H9 (cell line): ENCODE results near the gene FAM241A. TPM values are rescaled to one million over a fixed set of nuclear protein-coding genes. Genes with fewer than 3 reads are reported as not detected.

ENCODE experiments used
- DNase-seq: peaks from one replicate; pipeline ENCODE4 v3.0.0-alpha.2; 2017
- H2AFZ ChIP-seq: one replicate; pipeline ENCODE4 v1.6.1; 2013; ENCODE audit warnings: mild to moderate bottlenecking, low read length, control low read depth, moderate library complexity
- H2AK5ac ChIP-seq: 2 replicates; pipeline ENCODE4 v1.6.1; 2013; ENCODE audit warnings: low read length, control low read depth, mixed read lengths; ENCODE audit not compliant: insufficient read length
- H2BK120ac ChIP-seq: one replicate; pipeline ENCODE4 v1.6.1; 2013; ENCODE audit warnings: low read depth, mild to moderate bottlenecking, low read length, control low read depth, inconsistent platforms; ENCODE audit not compliant: poor library complexity, severe bottlenecking
- H2BK12ac ChIP-seq: 2 replicates; pipeline ENCODE4 v1.6.1; 2013; ENCODE audit warnings: low read length, control low read depth, mixed read lengths, low read depth; ENCODE audit not compliant: insufficient read length
- H2BK15ac ChIP-seq: 2 replicates; pipeline ENCODE4 v1.6.1; 2013; ENCODE audit warnings: low read depth, low read length, control low read depth
- H2BK20ac ChIP-seq: one replicate; pipeline ENCODE4 v1.6.1; 2013; ENCODE audit warnings: low read depth, mild to moderate bottlenecking, low read length, control low read depth, inconsistent platforms; ENCODE audit not compliant: poor library complexity, severe bottlenecking
- H2BK5ac ChIP-seq: 2 replicates; pipeline ENCODE4 v1.6.1; 2013; ENCODE audit warnings: low read length, control low read depth, mixed read lengths; ENCODE audit not compliant: insufficient read length
- H3K14ac ChIP-seq: 2 replicates; pipeline ENCODE4 v1.6.1; 2013; ENCODE audit warnings: low read length, control low read depth; ENCODE audit not compliant: insufficient read depth
- H3K18ac ChIP-seq: 2 replicates; pipeline ENCODE4 v1.6.1; 2013; ENCODE audit warnings: low read depth, mild to moderate bottlenecking, mixed read lengths, low read length, control low read depth; ENCODE audit not compliant: insufficient read length
- H3K23ac ChIP-seq: 2 replicates; pipeline ENCODE4 v1.6.1; 2013; ENCODE audit warnings: low read length, control low read depth, mixed read lengths, low read depth; ENCODE audit not compliant: insufficient read length
- H3K23me2 ChIP-seq: 2 replicates; pipeline ENCODE4 v1.6.1; 2013; ENCODE audit warnings: low read depth, mild to moderate bottlenecking, mixed read lengths, low read length, control low read depth; ENCODE audit not compliant: insufficient read length, poor library complexity, severe bottlenecking
- H3K27ac ChIP-seq: 2 replicates; pipeline ENCODE4 v1.5.1; 2013; ENCODE audit warnings: low read length, control low read depth, mixed read lengths, low read depth; ENCODE audit not compliant: insufficient read length
- H3K27me3 ChIP-seq: 2 replicates; pipeline ENCODE4 v1.6.1; 2013; ENCODE audit warnings: low read length, control low read depth, inconsistent platforms; ENCODE audit not compliant: insufficient read depth
- H3K4ac ChIP-seq: 2 replicates; pipeline ENCODE4 v1.6.1; 2013; ENCODE audit warnings: low read depth, mild to moderate bottlenecking, control low read depth, inconsistent platforms, low read length, moderate library complexity
- H3K4me1 ChIP-seq: 2 replicates; pipeline ENCODE4 v1.6.1; 2013; ENCODE audit warnings: low read length, control low read depth, inconsistent platforms; ENCODE audit not compliant: insufficient read depth
- H3K4me2 ChIP-seq: 2 replicates; pipeline ENCODE4 v1.6.1; 2013; ENCODE audit warnings: low read length, control low read depth, mixed read lengths; ENCODE audit not compliant: insufficient read length, insufficient read depth
- H3K56ac ChIP-seq: 2 replicates; pipeline ENCODE4 v1.6.1; 2013; ENCODE audit warnings: low read depth, mild to moderate bottlenecking, mixed read lengths, low read length, control low read depth; ENCODE audit not compliant: insufficient read length
- H3K79me1 ChIP-seq: 2 replicates; pipeline ENCODE4 v1.6.1; 2013; ENCODE audit warnings: low read depth, mild to moderate bottlenecking, moderate library complexity, low read length, control low read depth, inconsistent platforms; ENCODE audit not compliant: insufficient read depth, poor library complexity, severe bottlenecking
- H3K79me2 ChIP-seq: 2 replicates; pipeline ENCODE4 v1.6.1; 2013; ENCODE audit warnings: low read length, control low read depth, inconsistent platforms; ENCODE audit not compliant: insufficient read depth
- H3K9ac ChIP-seq: 2 replicates; pipeline ENCODE4 v1.6.1; 2013; ENCODE audit warnings: low read length, control low read depth, mixed read lengths; ENCODE audit not compliant: insufficient read length; ENCODE audit errors: extremely low read depth
- H3K9me3 ChIP-seq: one replicate; pipeline ENCODE4 v1.6.1; 2013; ENCODE audit warnings: low read depth, low read length, inconsistent platforms; ENCODE audit not compliant: control insufficient read depth
- H3T11ph ChIP-seq: one replicate; pipeline ENCODE4 v1.6.1; 2013; ENCODE audit warnings: mild to moderate bottlenecking, low read length, control low read depth, inconsistent platforms
- H4K20me1 ChIP-seq: one replicate; pipeline ENCODE4 v1.6.1; 2013; ENCODE audit not compliant: control insufficient read depth, insufficient read length, insufficient read depth
- H4K5ac ChIP-seq: 2 replicates; pipeline ENCODE4 v1.6.1; 2013; ENCODE audit warnings: low read depth, mild to moderate bottlenecking, mixed read lengths, low read length, control low read depth; ENCODE audit not compliant: insufficient read length
- H4K8ac ChIP-seq: replicated peaks from 2 replicates; pipeline ENCODE4 v1.6.1; 2013; ENCODE audit warnings: low read length, control low read depth, mixed read lengths, low read depth; ENCODE audit not compliant: insufficient read length
- H4K91ac ChIP-seq: 2 replicates; pipeline ENCODE4 v1.6.1; 2013; ENCODE audit warnings: low read depth, mild to moderate bottlenecking, moderate library complexity, mixed read lengths, low read length, control low read depth; ENCODE audit not compliant: insufficient read length
- H3K27ac Mint-ChIP-seq, 3 experiments: 2 replicates in 2 of 3; 3 replicates in 1 of 3; pipeline ENCODE4 v1.8.0; 2020 to 2021; ENCODE audit warnings: mixed read lengths in 3 of 3, mild to moderate bottlenecking in 1 of 3, moderate library complexity in 1 of 3
- H3K27me3 Mint-ChIP-seq: 2 replicates; pipeline ENCODE4 v1.8.0; 2021; ENCODE audit warnings: low read depth, mild to moderate bottlenecking, moderate library complexity, mixed read lengths
- H3K36me3 Mint-ChIP-seq, 3 experiments: 2 replicates in 2 of 3; 3 replicates in 1 of 3; pipeline ENCODE4 v1.8.0; 2020 to 2021; ENCODE audit warnings: low read depth in 3 of 3, mixed read lengths in 3 of 3; ENCODE audit not compliant: insufficient read depth in 1 of 3
- H3K4me1 Mint-ChIP-seq, 2 experiments: 2 replicates each; pipeline ENCODE4 v1.8.0; 2020; ENCODE audit warnings: mixed read lengths in 2 of 2
- H3K4me3 Mint-ChIP-seq, 2 experiments: 2 replicates in 1 of 2; 3 replicates in 1 of 2; pipeline ENCODE4 v1.8.0; 2020 to 2021; ENCODE audit warnings: mild to moderate bottlenecking in 2 of 2, mixed read lengths in 2 of 2, moderate library complexity in 1 of 2
- H3K9me3 Mint-ChIP-seq, 2 experiments: 2 replicates in 1 of 2; 3 replicates in 1 of 2; pipeline ENCODE4 v1.8.0; 2020; ENCODE audit warnings: mild to moderate bottlenecking in 2 of 2, mixed read lengths in 2 of 2, moderate library complexity in 1 of 2
- WGBS: extraction: QIAGEN DNeasy Blood & Tissue Kit; methylation state at CpG from one replicate; pipeline ENCODE4 v1.1.7; 2013; ENCODE audit warnings: missing lambda C conversion rate, low lambda C conversion rate, mixed read lengths; ENCODE audit not compliant: insufficient read length; ENCODE audit errors: extremely low coverage; 5-methylcytosine and 5-hydroxymethylcytosine counted together
- total RNA-seq: library from RNA; stranded (reverse); gene quantifications from 2 replicates; pipeline ENCODE4 v1.2.1, GENCODE V29; 2021
- TF ChIP-seq, protein P1 (sequence below): fragments of 200-600 bp; sonication (generic); conservative IDR thresholded peaks from 3 replicates; pipeline ENCODE4 v1.8.0; 2021; ENCODE audit warnings: antibody characterized with exemption, mild to moderate bottlenecking

FAM241A gene
- total RNA-seq, 1 experiment from 2014 or later = 0.13 TPM

DNA sequence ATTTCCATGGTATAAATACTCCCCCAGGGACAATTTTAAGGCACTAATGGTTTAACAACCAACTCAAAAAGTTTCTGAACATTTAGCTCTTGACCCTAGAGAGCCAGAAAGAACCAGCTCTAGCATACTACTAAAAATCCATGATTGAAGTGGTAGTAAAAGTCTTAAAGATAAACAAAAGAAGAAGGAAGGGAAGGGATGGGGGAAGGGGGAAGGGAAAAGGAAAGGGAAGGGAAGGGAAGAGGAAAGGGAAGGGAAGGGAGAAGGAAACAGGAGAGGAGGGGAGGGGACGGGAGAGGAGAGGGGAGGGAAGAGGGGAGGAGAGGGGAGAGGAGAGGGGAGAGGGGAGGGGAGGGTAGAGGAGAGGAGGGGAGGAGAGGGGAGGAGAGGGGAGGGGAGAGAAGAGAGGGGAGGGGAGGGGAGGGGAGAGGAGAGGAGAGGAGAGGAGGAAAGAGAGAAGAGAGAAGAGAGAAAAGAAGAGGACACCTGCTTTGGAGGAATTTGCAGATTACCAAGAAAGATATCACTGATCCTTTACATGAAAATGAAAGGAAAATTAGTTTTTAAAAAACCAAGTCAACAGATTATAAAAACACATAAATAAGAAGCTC is 26.4 kb upstream of the FAM241A start:
- H3K4me1 Mint-ChIP-seq = no peaks in the 10 kb centered on the region
- H3K4ac ChIP-seq = no peak overlapping the region

More for the DNA sequence above, 26.4 kb upstream of the FAM241A start:
- H3K4me2 ChIP-seq = no peak overlapping the region
- H2BK12ac ChIP-seq = no peak overlapping the region
- H2AFZ ChIP-seq = no peak overlapping the region
- H3K79me1 ChIP-seq = no peaks in the 10 kb centered on the region
- no peak overlapping the region for H3K27ac ChIP-seq
- H3K18ac ChIP-seq = no peak overlapping the region
- H3K14ac ChIP-seq = no peak overlapping the region
- no peak overlapping the region for H4K5ac ChIP-seq
- no peak overlapping the region for H4K91ac ChIP-seq
- Mint-ChIP-seq H3K27me3 (no peaks in the 10 kb centered on the region), H3K36me3 (peaks cover 0 to 3% (median 0%) of the 10 kb centered on the region in 3 experiments; a peak in 2 of 7 replicates), H3K27ac (no peak overlapping the region), H3K9me3 (peaks cover 0 to 6% of the 10 kb centered on the region in 2 experiments; a peak in 3 of 5 replicates), H3K4me3 (no peak overlapping the region)
- no peak overlapping the region for H2BK15ac ChIP-seq
- H2BK120ac ChIP-seq = no peak overlapping the region
- H4K8ac ChIP-seq = no peak overlapping the region
- no peaks in the 10 kb centered on the region for H3K9me3 ChIP-seq
- TF ChIP-seq, protein P1, sequence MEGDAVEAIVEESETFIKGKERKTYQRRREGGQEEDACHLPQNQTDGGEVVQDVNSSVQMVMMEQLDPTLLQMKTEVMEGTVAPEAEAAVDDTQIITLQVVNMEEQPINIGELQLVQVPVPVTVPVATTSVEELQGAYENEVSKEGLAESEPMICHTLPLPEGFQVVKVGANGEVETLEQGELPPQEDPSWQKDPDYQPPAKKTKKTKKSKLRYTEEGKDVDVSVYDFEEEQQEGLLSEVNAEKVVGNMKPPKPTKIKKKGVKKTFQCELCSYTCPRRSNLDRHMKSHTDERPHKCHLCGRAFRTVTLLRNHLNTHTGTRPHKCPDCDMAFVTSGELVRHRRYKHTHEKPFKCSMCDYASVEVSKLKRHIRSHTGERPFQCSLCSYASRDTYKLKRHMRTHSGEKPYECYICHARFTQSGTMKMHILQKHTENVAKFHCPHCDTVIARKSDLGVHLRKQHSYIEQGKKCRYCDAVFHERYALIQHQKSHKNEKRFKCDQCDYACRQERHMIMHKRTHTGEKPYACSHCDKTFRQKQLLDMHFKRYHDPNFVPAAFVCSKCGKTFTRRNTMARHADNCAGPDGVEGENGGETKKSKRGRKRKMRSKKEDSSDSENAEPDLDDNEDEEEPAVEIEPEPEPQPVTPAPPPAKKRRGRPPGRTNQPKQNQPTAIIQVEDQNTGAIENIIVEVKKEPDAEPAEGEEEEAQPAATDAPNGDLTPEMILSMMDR = no peak
- no peaks in the 10 kb centered on the region for H3K79me2 ChIP-seq
- H3K23ac ChIP-seq = no peak overlapping the region
- H3K27me3 ChIP-seq = no peaks in the 10 kb centered on the region
- no peaks in the 10 kb centered on the region for H4K20me1 ChIP-seq
- no peak overlapping the region for H2BK20ac ChIP-seq
- H3K56ac ChIP-seq = no peak overlapping the region
- H3K4me1 ChIP-seq = no peaks in the 10 kb centered on the region
- no peak for DNase-seq
- H2AK5ac ChIP-seq = no peak overlapping the region
- H3T11ph ChIP-seq = no peak overlapping the region
- H3K9ac ChIP-seq = no peak overlapping the region
- no peak overlapping the region for H2BK5ac ChIP-seq
- WGBS = no CpG with 5 or more reads among the region's 1 CpG
- H3K23me2 ChIP-seq = no peaks in the 10 kb centered on the region
